ENCODE results near the gene KDM4C. TPM values are rescaled to one million over a fixed set of nuclear protein-coding genes. Genes with fewer than 3 reads are reported as not detected.

The KDM4C gene
- total RNA-seq, 1 experiment from 2014 or later, result 4.8 TPM

DNA sequence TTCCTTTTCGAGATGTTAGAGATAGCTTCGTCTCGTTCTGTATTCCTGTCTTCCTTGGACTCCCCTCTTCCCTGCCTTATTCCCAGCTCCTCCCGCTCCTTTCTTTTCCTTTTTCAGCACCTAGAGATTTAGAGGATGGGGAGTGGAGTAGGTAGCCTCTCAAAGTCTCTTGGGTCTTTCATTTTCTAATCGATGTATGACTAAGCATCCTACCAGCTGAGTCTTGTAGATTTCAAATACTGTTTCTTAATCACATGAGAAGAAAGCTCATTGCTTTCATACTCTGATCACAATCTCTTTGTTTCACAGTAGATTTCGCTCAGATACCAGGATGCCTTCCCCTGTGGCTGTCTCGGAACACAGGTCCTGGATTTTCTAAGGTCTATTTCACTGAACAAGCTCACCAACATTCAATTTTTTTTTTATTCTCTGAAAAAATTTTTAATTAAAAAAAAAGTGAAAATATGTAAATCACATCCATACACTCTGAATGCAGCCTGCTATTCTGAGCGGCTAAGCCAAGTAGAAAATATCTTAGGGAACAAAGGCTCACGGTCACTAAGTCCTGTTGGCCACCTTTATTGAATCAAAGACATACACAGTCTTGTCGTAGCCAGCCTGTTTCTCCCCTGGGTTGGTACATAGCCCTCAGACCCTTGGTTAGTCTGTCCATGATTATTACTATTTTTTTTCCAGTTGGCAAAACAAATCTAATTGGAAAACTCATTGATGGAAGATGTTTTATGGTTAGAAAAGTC is 413.8 kb downstream of the KDM4C start:
- intact Hi-C loops (cut with micrococcal nuclease; ENCODE audit: unreplicated experiment), result loop anchor here (10.0 kb wide), 2 partner anchors 163 to 257 kb away; no protein-coding TSS in a partner anchor
- Histone ChIP-seq H3K36me3 (ENCODE audit: insufficient read depth, low read length, poor library complexity, severe bottlenecking) (no peaks in the 10 kb centered on the region), H3K4me1 (ENCODE audit: insufficient read depth, low read length, poor library complexity, severe bottlenecking) (no peaks in the 10 kb centered on the region), H3K9me3 (ENCODE audit: low read depth, low read length, poor library complexity, severe bottlenecking) (no peaks in the 10 kb centered on the region), H3K27me3 (replicated peaks; ENCODE audit: insufficient read depth, low read depth, low read length, poor library complexity) (no peaks in the 10 kb centered on the region), H3K4me3 (ENCODE audit: low read depth, low read length, poor library complexity, severe bottlenecking) (no peak overlapping the region), H3K27ac (ENCODE audit: low read depth, low read length, poor library complexity, severe bottlenecking) (no peak overlapping the region)
- CTCF ChIA-PET, result interaction anchor here (0.7 kb wide), 1 partner anchor 20 kb away, joined by 7 read pairs; no protein-coding TSS in a partner anchor
- BruUV-seq (replicated peaks), result no TSS peak
- POLR2A ChIA-PET (ENCODE audit: low non-redundant PET), result interaction anchor here (0.6 kb wide), 1 partner anchor 593 kb away, joined by 4 read pairs; no protein-coding TSS in a partner anchor
- TF ChIP-seq EZH2 (IDR thresholded peaks at IDR 0.05; ENCODE audit: borderline replicate concordance, low read depth, low read length, poor library complexity, severe bottlenecking) (no peak), CTCF (conservative IDR thresholded peaks at IDR 0.05; ENCODE audit: low read depth, low read length) (no peak)
- no peak for DNase-seq (ENCODE audit: low spot score)

GRCh38 chr9:7172154-7173115 is 414.7 kb downstream of the KDM4C start:
- no peak overlapping the region for H3K27ac ChIP-seq (ENCODE audit: low read depth, low read length, poor library complexity, severe bottlenecking)
- H3K4me1 ChIP-seq (ENCODE audit: insufficient read depth, low read length, poor library complexity, severe bottlenecking), result no peaks in the 10 kb centered on the region
- H3K27me3 ChIP-seq (replicated peaks; ENCODE audit: insufficient read depth, low read depth, low read length, poor library complexity), result no peaks in the 10 kb centered on the region
- no peak for DNase-seq (ENCODE audit: low spot score)
- ChIA-PET CTCF (no interaction called here), POLR2A (ENCODE audit: low non-redundant PET) (no interaction called here)
- no TSS peak for BruUV-seq (replicated peaks)
- H3K36me3 ChIP-seq (ENCODE audit: insufficient read depth, low read length, poor library complexity, severe bottlenecking), result no peaks in the 10 kb centered on the region
- TF ChIP-seq EZH2 (IDR thresholded peaks at IDR 0.05; ENCODE audit: borderline replicate concordance, low read depth, low read length, poor library complexity, severe bottlenecking) (no peak), CTCF (conservative IDR thresholded peaks at IDR 0.05; ENCODE audit: low read depth, low read length) (no peak)
- intact Hi-C loops (cut with micrococcal nuclease; ENCODE audit: unreplicated experiment), result loop anchor here (10.0 kb wide), 2 partner anchors 162 to 258 kb away; no protein-coding TSS in a partner anchor
- H3K9me3 ChIP-seq (ENCODE audit: low read depth, low read length, poor library complexity, severe bottlenecking), result no peaks in the 10 kb centered on the region
- H3K4me3 ChIP-seq (ENCODE audit: low read depth, low read length, poor library complexity, severe bottlenecking), result no peak overlapping the region

DNA sequence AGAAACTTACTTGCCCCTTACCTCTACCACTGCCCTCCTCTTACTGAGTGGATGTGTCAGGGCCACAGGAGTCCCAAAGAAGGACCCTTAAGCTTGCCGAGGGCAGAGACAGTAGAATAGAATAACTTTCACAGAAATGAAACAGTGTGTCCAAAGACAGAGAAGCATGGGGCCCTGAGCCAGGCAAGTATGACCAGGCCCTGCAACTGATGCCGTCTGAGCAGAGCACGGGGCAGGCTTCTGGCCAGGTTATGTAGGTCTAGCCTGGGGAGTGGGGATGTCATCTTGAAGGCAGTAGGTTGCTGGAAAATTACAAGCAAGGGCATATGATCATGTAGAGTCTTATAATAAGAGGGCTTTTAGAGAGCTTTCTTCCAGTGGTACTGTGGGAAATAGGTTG is 415.4 kb downstream of the KDM4C start:
- Histone ChIP-seq H3K27me3 (replicated peaks; ENCODE audit: insufficient read depth, low read depth, low read length, poor library complexity) (no peaks in the 10 kb centered on the region), H3K4me3 (ENCODE audit: low read depth, low read length, poor library complexity, severe bottlenecking) (no peak overlapping the region), H3K36me3 (ENCODE audit: insufficient read depth, low read length, poor library complexity, severe bottlenecking) (no peaks in the 10 kb centered on the region), H3K4me1 (ENCODE audit: insufficient read depth, low read length, poor library complexity, severe bottlenecking) (no peaks in the 10 kb centered on the region), H3K27ac (ENCODE audit: low read depth, low read length, poor library complexity, severe bottlenecking) (no peak overlapping the region), H3K9me3 (ENCODE audit: low read depth, low read length, poor library complexity, severe bottlenecking) (no peaks in the 10 kb centered on the region)
- intact Hi-C loops (cut with micrococcal nuclease; ENCODE audit: unreplicated experiment), result loop anchor here (10.0 kb wide), 2 partner anchors 162 to 258 kb away; no protein-coding TSS in a partner anchor
- TF ChIP-seq CTCF (conservative IDR thresholded peaks at IDR 0.05; ENCODE audit: low read depth, low read length) (no peak), EZH2 (IDR thresholded peaks at IDR 0.05; ENCODE audit: borderline replicate concordance, low read depth, low read length, poor library complexity, severe bottlenecking) (no peak)
- no TSS peak for BruUV-seq (replicated peaks)
- DNase-seq (ENCODE audit: low spot score), result no peak
- POLR2A ChIA-PET (ENCODE audit: low non-redundant PET), result no interaction called here
- CTCF ChIA-PET, result no interaction called here
